Upper lobe of left lung (tissue), 6 donors: ENCODE measurements around the gene ADAM22. TPM values are rescaled to one million over a fixed set of nuclear protein-coding genes. Genes with fewer than 3 reads are reported as not detected.

Experiments used
- ATAC-seq, 2 donors: fragments of 200-7000 bp; cut with Tn5 transposase; one replicate each; pipeline ENCODE4 v1.9.1; 2022; ENCODE audit warnings: mild to moderate bottlenecking in 2 of 2, moderate library complexity in 2 of 2; ENCODE audit not compliant: low FRiP score in 2 of 2
- DNase-seq, 2 donors: peaks; one replicate each; pipeline ENCODE4 v3.0.0-alpha.2; 2019 to 2020
- H3K27ac ChIP-seq, 4 donors: fragments of 200-600 bp; sonication (generic); one replicate each; pipeline ENCODE4 v1.5.1; 2016 to 2019
- H3K27me3 ChIP-seq, 4 donors: fragments of 200-600 bp; sonication (generic); one replicate each; pipeline ENCODE4 v1.5.1; 2017 to 2019
- H3K36me3 ChIP-seq, 4 donors: fragments of 200-600 bp; sonication (generic); one replicate each; pipeline ENCODE4 v1.5.1; 2016 to 2019
- H3K4me1 ChIP-seq, 4 donors: fragments of 200-600 bp; sonication (generic); one replicate each; pipeline ENCODE4 v1.5.1; 2018 to 2019
- H3K4me3 ChIP-seq, 4 donors: fragments of 200-600 bp; sonication (generic); one replicate each; pipeline ENCODE4 v1.5.1; 2017 to 2019; ENCODE audit warnings: mild to moderate bottlenecking in 2 of 4, moderate library complexity in 1 of 4
- H3K9me3 ChIP-seq, 4 donors: fragments of 200-600 bp; sonication (generic); one replicate each; pipeline ENCODE4 v1.5.1; 2018 to 2019
- EP300 ChIP-seq, 4 donors: sonication (generic); formaldehyde crosslinking; IDR thresholded peaks; one replicate each; pipeline ENCODE4 v1.5.1; 2017; ENCODE audit warnings: antibody characterized with exemption in 4 of 4, control low read depth in 2 of 4
- POLR2A ChIP-seq, 4 donors: fragments of 450-650 bp; IDR thresholded peaks; one replicate each; pipeline ENCODE4 v1.5.1; 2016 to 2017; ENCODE audit warnings: antibody characterized with exemption in 4 of 4, mild to moderate bottlenecking in 2 of 4
- POLR2AphosphoS5 ChIP-seq, 2 donors: sonication (generic); formaldehyde crosslinking; IDR thresholded peaks; one replicate each; pipeline ENCODE4 v1.5.1; 2017; ENCODE audit warnings: antibody characterized with exemption in 2 of 2
- WGBS, 2 donors: methylation state at CpG; one replicate each; pipeline ENCODE4 v1.1.5; 2017 to 2018; 5-methylcytosine and 5-hydroxymethylcytosine counted together
- total RNA-seq, 6 donors: library from RNA; depleted of rRNA in 4 of 6; stranded (reverse); fragments of >200 nt in 4 of 6; gene quantifications; one replicate each; pipeline versions ENCODE4 v1.1.0 to v1.2.1, GENCODE V29; 2016 to 2021
- TF ChIP-seq, protein P1 (sequence below), 6 experiments: fragments of 450-650 bp in 4 of 6; fragments of 200-600 bp in 2 of 6; sonication (generic) in 2 of 6; IDR thresholded peaks; one replicate each; pipeline ENCODE4 v1.5.1; 2016 to 2019; ENCODE audit warnings: antibody characterized with exemption in 6 of 6
- donor health status: DM: no; HTN: no; CAD: no; lungs with moderate emphysema.
- donor health status: DM: no; HTN: yes; CAD: no; lungs with severe emphysema.

ADAM22 gene
- total RNA-seq, 6 donors from 2014 or later: 0.69 to 3.2 (median 2.0) TPM

DNA sequence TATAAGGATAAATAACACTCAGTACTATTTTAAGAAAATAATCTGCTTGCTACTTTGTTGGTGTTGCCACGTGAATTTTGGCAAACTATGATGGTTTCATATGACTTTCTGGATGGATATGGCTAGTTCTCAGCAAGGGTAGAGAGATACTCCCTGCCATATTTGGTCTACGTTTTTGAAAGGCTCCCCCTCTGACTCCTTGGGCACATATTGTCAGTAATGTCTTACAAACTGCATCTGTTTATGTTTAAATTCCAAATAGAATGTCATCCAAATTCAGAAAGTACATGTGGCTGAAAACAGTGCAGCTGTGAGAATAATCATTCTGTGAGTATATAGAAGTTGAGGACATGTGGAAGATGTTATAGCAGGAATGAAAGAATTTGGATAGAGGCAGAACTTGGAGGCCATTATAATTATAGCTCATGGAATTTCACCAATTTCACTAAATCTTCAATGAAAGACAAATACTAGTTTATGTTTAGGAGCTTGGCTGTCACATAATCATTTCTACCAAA lies 178.0 kb downstream of the ADAM22 start:
- Histone ChIP-seq H3K27ac (no peak overlapping the region), H3K36me3 (no peaks in the 10 kb centered on the region), H3K4me1 (no peaks in the 10 kb centered on the region), H3K4me3 (no peak overlapping the region), H3K9me3 (no peaks in the 10 kb centered on the region), H3K27me3 (no peaks in the 10 kb centered on the region)
- WGBS, 2 donors: 50 to 58% methylated on average over 2 of the region's 2 CpGs
- DNase-seq (no peak), ATAC-seq (no peak)
- TF ChIP-seq POLR2A (IDR thresholded peaks at IDR 0.05) (no peak), POLR2AphosphoS5 (IDR thresholded peaks at IDR 0.05) (no peak), EP300 (IDR thresholded peaks at IDR 0.05) (no peak)
- TF ChIP-seq, protein P1, sequence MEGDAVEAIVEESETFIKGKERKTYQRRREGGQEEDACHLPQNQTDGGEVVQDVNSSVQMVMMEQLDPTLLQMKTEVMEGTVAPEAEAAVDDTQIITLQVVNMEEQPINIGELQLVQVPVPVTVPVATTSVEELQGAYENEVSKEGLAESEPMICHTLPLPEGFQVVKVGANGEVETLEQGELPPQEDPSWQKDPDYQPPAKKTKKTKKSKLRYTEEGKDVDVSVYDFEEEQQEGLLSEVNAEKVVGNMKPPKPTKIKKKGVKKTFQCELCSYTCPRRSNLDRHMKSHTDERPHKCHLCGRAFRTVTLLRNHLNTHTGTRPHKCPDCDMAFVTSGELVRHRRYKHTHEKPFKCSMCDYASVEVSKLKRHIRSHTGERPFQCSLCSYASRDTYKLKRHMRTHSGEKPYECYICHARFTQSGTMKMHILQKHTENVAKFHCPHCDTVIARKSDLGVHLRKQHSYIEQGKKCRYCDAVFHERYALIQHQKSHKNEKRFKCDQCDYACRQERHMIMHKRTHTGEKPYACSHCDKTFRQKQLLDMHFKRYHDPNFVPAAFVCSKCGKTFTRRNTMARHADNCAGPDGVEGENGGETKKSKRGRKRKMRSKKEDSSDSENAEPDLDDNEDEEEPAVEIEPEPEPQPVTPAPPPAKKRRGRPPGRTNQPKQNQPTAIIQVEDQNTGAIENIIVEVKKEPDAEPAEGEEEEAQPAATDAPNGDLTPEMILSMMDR (IDR thresholded peaks at IDR 0.05): no peak

DNA sequence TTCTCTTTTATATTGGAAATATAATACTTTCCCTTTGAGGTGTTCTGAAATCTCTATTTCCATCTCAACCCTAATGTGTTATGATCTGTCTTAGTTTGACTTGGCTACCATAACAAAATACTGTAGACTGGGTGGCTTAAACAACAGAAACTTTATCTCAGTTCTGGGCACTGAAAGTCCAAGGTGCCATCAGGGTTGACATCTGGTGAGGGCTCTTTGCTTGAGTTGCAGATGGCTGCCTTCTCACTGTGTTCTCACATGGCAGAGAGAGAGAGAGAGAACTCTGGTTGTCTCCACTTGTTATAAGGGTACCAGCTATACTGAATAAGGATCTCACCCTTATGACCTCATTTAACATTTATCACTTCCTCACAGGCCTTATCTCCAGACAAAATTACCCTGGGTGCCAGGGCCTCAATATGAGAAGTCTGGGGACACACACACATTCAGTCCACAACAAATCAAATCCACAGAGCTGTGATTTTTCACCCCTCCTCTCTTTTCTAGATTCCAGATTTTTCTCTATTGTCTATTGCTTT lies 181.3 kb downstream of the ADAM22 start:
- no peaks in the 10 kb centered on the region for H3K27me3 ChIP-seq
- no peaks in the 10 kb centered on the region for H3K9me3 ChIP-seq
- no peak overlapping the region for H3K27ac ChIP-seq
- no peaks in the 10 kb centered on the region for H3K4me1 ChIP-seq
- no peak for TF ChIP-seq EP300 (IDR thresholded peaks at IDR 0.05)
- TF ChIP-seq, protein P1 (IDR thresholded peaks at IDR 0.05): no peak
- DNase-seq (no peak), ATAC-seq (no peak)
- H3K36me3 ChIP-seq: no peaks in the 10 kb centered on the region
- no peak overlapping the region for H3K4me3 ChIP-seq

DNA sequence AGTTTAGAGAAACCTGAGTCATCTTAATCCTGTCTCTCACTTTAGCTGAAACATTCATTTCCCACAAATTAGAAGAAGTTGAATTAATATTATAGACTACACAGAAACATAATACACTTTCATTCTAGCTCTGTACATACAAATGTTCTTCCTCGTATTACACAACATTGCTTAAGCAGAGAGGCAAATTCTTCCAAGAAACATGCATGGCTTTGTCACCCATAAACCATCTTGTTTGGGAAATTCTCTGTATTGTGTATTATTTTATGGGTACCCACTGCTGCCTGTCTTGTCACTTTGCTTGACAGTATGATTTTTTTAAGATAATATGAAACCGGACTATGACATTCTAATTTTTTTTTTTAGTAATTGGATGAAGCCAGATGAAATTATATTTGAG lies 181.8 kb downstream of the ADAM22 start:
- H3K27me3 ChIP-seq: no peaks in the 10 kb centered on the region
- no peaks in the 10 kb centered on the region for H3K9me3 ChIP-seq
- no peak for TF ChIP-seq POLR2AphosphoS5 (IDR thresholded peaks at IDR 0.05)
- TF ChIP-seq POLR2A (IDR thresholded peaks at IDR 0.05): no peak
- TF ChIP-seq, protein P1 (IDR thresholded peaks at IDR 0.05): no peak
- TF ChIP-seq EP300 (IDR thresholded peaks at IDR 0.05): no peak
- DNase-seq: no peak
- H3K27ac ChIP-seq: no peak overlapping the region
- no peaks in the 10 kb centered on the region for H3K4me1 ChIP-seq
- H3K4me3 ChIP-seq: no peak overlapping the region
- H3K36me3 ChIP-seq: no peaks in the 10 kb centered on the region
- ATAC-seq: no peak
- WGBS, 2 donors: 75 to 85% methylated on average over 2 of the region's 2 CpGs

DNA sequence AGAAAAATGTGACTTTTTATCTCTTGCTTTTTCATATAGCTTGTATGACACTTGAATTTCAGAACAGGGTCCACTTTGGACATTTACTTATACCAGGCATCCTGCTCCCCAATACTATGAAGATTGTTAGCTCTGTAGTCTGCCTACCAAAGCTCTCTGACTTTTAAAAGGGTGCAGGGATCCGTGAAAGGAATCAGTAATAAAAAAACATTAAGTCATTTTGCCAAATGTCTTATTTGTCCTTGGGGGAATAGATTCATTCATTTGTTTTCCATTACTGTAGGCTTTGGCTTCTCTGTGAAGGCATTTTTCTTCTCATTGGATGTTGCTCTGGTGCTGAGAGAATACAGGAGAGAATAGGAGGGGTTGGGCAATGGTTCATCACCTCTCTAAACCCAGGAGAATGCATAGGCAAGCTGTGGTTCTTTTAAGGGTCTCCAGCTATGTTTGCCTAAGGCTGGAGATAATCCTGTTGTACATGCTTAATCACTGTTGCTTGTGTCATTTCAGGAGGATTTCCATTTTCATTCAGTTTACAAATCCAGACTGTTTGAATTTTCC lies 182.3 kb downstream of the ADAM22 start:
- H3K27me3 ChIP-seq: no peaks in the 10 kb centered on the region
- no peak for DNase-seq
- 58 to 71% methylated on average over 1 of the region's 1 CpG for WGBS, 2 donors
- no peak for ATAC-seq
- no peaks in the 10 kb centered on the region for H3K36me3 ChIP-seq
- H3K27ac ChIP-seq: no peak overlapping the region
- no peak overlapping the region for H3K4me3 ChIP-seq
- no peaks in the 10 kb centered on the region for H3K4me1 ChIP-seq
- H3K9me3 ChIP-seq: no peaks in the 10 kb centered on the region
- TF ChIP-seq EP300 (IDR thresholded peaks at IDR 0.05) (no peak), POLR2A (IDR thresholded peaks at IDR 0.05) (no peak), POLR2AphosphoS5 (IDR thresholded peaks at IDR 0.05) (no peak)
- TF ChIP-seq, protein P1 (IDR thresholded peaks at IDR 0.05): no peak

DNA sequence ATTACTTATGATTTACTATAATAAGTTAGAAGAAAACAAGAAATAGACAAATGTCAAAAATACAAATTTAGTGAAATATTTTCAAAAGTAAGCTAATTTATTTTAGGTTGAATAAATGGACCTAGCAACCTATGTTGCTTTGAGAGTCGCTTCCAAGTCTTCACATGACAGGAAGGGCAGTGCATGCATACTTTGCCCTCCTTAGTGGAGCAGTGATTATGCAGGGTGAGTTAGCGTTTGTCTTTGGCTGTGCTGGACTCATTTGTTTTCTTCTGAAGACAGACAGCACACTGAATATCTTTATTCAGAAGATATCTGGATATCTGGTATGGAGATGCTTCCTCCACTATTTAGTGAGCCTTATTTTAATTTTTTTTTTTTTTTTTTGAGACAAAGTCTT lies 183.3 kb downstream of the ADAM22 start:
- no peak for DNase-seq
- Histone ChIP-seq H3K4me3 (no peak overlapping the region), H3K27ac (no peak overlapping the region), H3K9me3 (no peaks in the 10 kb centered on the region), H3K36me3 (no peaks in the 10 kb centered on the region), H3K27me3 (no peaks in the 10 kb centered on the region), H3K4me1 (no peaks in the 10 kb centered on the region)
- 83 to 84% methylated on average over 2 of the region's 2 CpGs for WGBS, 2 donors
- ATAC-seq: no peak
- TF ChIP-seq POLR2AphosphoS5 (IDR thresholded peaks at IDR 0.05) (no peak), POLR2A (IDR thresholded peaks at IDR 0.05) (no peak), EP300 (IDR thresholded peaks at IDR 0.05) (no peak)
- TF ChIP-seq, protein P1 (IDR thresholded peaks at IDR 0.05): no peak
